ENCODE data around the gene SLC44A1.
A peak's percentile ranks its signal among the peaks of the same experiment; 100 is the strongest.

SLC44A1 gene

GRCh38 chr9:105396901-105397300 lies 152.4 kb downstream of the SLC44A1 start:
- no peak for DNase-seq

- DNase-seq, result no peak
Observed at GRCh38 chr9:105399117-105399516, 154.7 kb downstream of the SLC44A1 start.

GRCh38 chr9:105401651-105402050 lies 157.2 kb downstream of the SLC44A1 start:
- DNase-seq, result peak; percentile 22

GRCh38 chr9:105403552-105404248 lies 159.2 kb downstream of the SLC44A1 start:
- no peak for DNase-seq

GRCh38 chr9:105405514-105406131 lies 161.2 kb downstream of the SLC44A1 start:
- DNase-seq, result no peak

GRCh38 chr9:105406369-105406768 lies 161.9 kb downstream of the SLC44A1 start:
- no peak for DNase-seq

- DNase-seq, result no peak
Observed at GRCh38 chr9:105413525-105413924, 169.1 kb downstream of the SLC44A1 start.

GRCh38 chr9:105414947-105415661 lies 170.7 kb downstream of the SLC44A1 start:
- DNase-seq, result peak; percentile 67

- no peak for DNase-seq
Observed at GRCh38 chr9:105415662-105415980, 171.2 kb downstream of the SLC44A1 start.

GRCh38 chr9:105416840-105417239 lies 172.4 kb downstream of the SLC44A1 start:
- DNase-seq, result no peak

GRCh38 chr9:105418588-105419500 lies 174.4 kb downstream of the SLC44A1 start:
- no peak for DNase-seq

GRCh38 chr9:105419816-105420597 lies 175.6 kb downstream of the SLC44A1 start:
- DNase-seq, result no peak

- no peak for DNase-seq
Observed at GRCh38 chr9:105421154-105421553, 176.7 kb downstream of the SLC44A1 start.

- DNase-seq, result no peak
Observed at GRCh38 chr9:105421864-105422263, 177.4 kb downstream of the SLC44A1 start.

- DNase-seq, result no peak
Observed at GRCh38 chr9:105425816-105426433, 181.5 kb downstream of the SLC44A1 start.

- DNase-seq, result no peak
Observed at GRCh38 chr9:105426657-105427056, 182.2 kb downstream of the SLC44A1 start.

GRCh38 chr9:105431424-105432246 lies 187.2 kb downstream of the SLC44A1 start:
- no peak for DNase-seq

- no peak for DNase-seq
Observed at GRCh38 chr9:105432247-105432842, 187.9 kb downstream of the SLC44A1 start.

GRCh38 chr9:105435453-105435852 lies 191.0 kb downstream of the SLC44A1 start:
- no peak for DNase-seq

- no peak for DNase-seq
Observed at GRCh38 chr9:105436783-105437182, 192.3 kb downstream of the SLC44A1 start.
